T-cell (primary cell): Measurements from ENCODE around the gene KRT6B. TPM values are rescaled to one million over a fixed set of nuclear protein-coding genes. Genes with fewer than 3 reads are reported as not detected.

ENCODE experiments used
- ATAC-seq, 4 experiments: fragments of 200-7000 bp in 3 of 4; fragments of 150-1000 bp in 1 of 4; cut with Tn5 transposase; replicated peaks in 1 of 4; 1 replicate in 3 of 4; 2 replicates in 1 of 4; pipeline ENCODE4 v1.10.0; 2021; ENCODE audit warnings: moderate library complexity in 3 of 4, mild to moderate bottlenecking in 2 of 4, moderate number of reproducible peaks in 1 of 4
- CTCF ChIA-PET, 2 donors: fragments of 300-600 bp; sonication (Branson Sonifier 250); formaldehyde crosslinking; loops; one replicate each; lab custom pipeline; 2022; ENCODE audit warnings: antibody characterized with exemption in 2 of 2; lab: Charles Lee
- POLR2A ChIA-PET, 2 donors: fragments of 300-600 bp; sonication (Branson Sonifier 250); formaldehyde crosslinking; loops; one replicate each; lab custom pipeline; 2022; ENCODE audit warnings: antibody characterized with exemption in 2 of 2; lab: Charles Lee
- DNase-seq, 35 experiments: peaks; one replicate each; pipeline versions ENCODE4 v3.0.0 to v3.0.0-alpha.2; 2013 to 2023
- H3K27ac ChIP-seq: one replicate; pipeline ENCODE4 v1.5.1; 2013; ENCODE audit warnings: low read length
- H3K27me3 ChIP-seq, 2 experiments: replicated peaks in 1 of 2; 1 replicate in 1 of 2; 2 replicates in 1 of 2; pipeline versions ENCODE4 v1.6.1 to v1.7.0; 2013; ENCODE audit warnings: low read length in 1 of 2, mixed read lengths in 1 of 2; ENCODE audit not compliant: control insufficient read depth in 2 of 2, insufficient read depth in 2 of 2; ENCODE audit errors: extremely low read depth in 1 of 2
- H3K36me3 ChIP-seq, 2 donors: 1 replicate in 1 of 2; 2 replicates in 1 of 2; pipeline versions ENCODE4 v1.6.1 to v1.7.0; 2013; ENCODE audit warnings: low read length in 1 of 2; ENCODE audit not compliant: control insufficient read depth in 2 of 2, insufficient read depth in 1 of 2; ENCODE audit errors: extremely low read depth in 1 of 2
- H3K4me1 ChIP-seq, 2 experiments: 1 replicate in 1 of 2; 2 replicates in 1 of 2; pipeline versions ENCODE4 v1.6.1 to v1.7.0; 2013; ENCODE audit warnings: low read length in 2 of 2, mixed read lengths in 1 of 2; ENCODE audit not compliant: insufficient read depth in 2 of 2, control insufficient read depth in 1 of 2; ENCODE audit errors: extremely low read depth in 1 of 2
- H3K4me3 ChIP-seq, 2 donors: 1 replicate in 1 of 2; 2 replicates in 1 of 2; pipeline versions ENCODE4 v1.5.1 to v1.7.0; 2013; ENCODE audit warnings: mild to moderate bottlenecking in 2 of 2, low read length in 1 of 2, moderate library complexity in 1 of 2; ENCODE audit not compliant: control insufficient read depth in 1 of 2; ENCODE audit errors: extremely low read depth in 1 of 2
- H3K9me3 ChIP-seq: 2 replicates; pipeline ENCODE4 v1.7.0; 2013
- H3K27ac Mint-ChIP-seq, 2 donors: one replicate each; pipeline ENCODE4 v1.8.0; 2020 to 2021; ENCODE audit warnings: mild to moderate bottlenecking in 2 of 2, mixed read lengths in 2 of 2
- H3K27me3 Mint-ChIP-seq, 2 donors: one replicate each; pipeline ENCODE4 v1.8.0; 2021 to 2022; ENCODE audit warnings: mixed read lengths in 2 of 2
- H3K36me3 Mint-ChIP-seq: one replicate; pipeline ENCODE4 v1.8.0; 2021; ENCODE audit warnings: mixed read lengths
- H3K4me1 Mint-ChIP-seq, 3 donors: one replicate each; pipeline ENCODE4 v1.8.0; 2020 to 2022; ENCODE audit warnings: mixed read lengths in 3 of 3, mild to moderate bottlenecking in 1 of 3
- H3K4me3 Mint-ChIP-seq, 3 donors: one replicate each; pipeline ENCODE4 v1.8.0; 2020 to 2022; ENCODE audit warnings: mild to moderate bottlenecking in 3 of 3, mixed read lengths in 3 of 3, moderate library complexity in 3 of 3
- H3K9me3 Mint-ChIP-seq, 3 donors: one replicate each; pipeline ENCODE4 v1.8.0; 2020 to 2022; ENCODE audit warnings: mixed read lengths in 3 of 3
- WGBS: methylation state at CpG from one replicate; pipeline ENCODE4 v1.1.5; 2013; ENCODE audit warnings: missing lambda C conversion rate; ENCODE audit not compliant: insufficient coverage; 5-methylcytosine and 5-hydroxymethylcytosine counted together
- total RNA-seq, 35 experiments: library from RNA in 6 of 35; stranded (reverse) in 6 of 35; fragments of 120-200 nt in 1 of 35; gene quantifications; one replicate each; pipeline versions ENCODE4 v1.2.1 to v1.2.4 and lab custom pipeline; 2013 to 2026

The KRT6B gene
- total RNA-seq, 5 donors from 2014 or later (not counting 1 experiment from before 2014, with no cell fraction given), result not detected

- Histone ChIP-seq H3K27me3 (peaks cover 0 to 40% of the 10 kb centered on the region in 2 experiments), H3K36me3 (no peaks in the 10 kb centered on the region), H3K4me1 (no peaks in the 10 kb centered on the region), H3K27ac (no peak overlapping the region), H3K4me3 (no peak overlapping the region), H3K9me3 (no peaks in the 10 kb centered on the region)
- Mint-ChIP-seq H3K4me3 (no peak overlapping the region), H3K27ac (no peak overlapping the region), H3K27me3 (peaks cover 32 to 49% of the 10 kb centered on the region in 2 donors), H3K4me1 (no peaks in the 10 kb centered on the region), H3K36me3 (no peaks in the 10 kb centered on the region), H3K9me3 (no peaks in the 10 kb centered on the region)
- no CpG with 5 or more reads among the region's 1 CpG for WGBS
- POLR2A ChIA-PET, result no interaction called here
- ATAC-seq, result no peak
- CTCF ChIA-PET, result no interaction called here
- DNase-seq, result no peak
Measured at GRCh38 chr12:52427083-52427482, 24.9 kb downstream of the KRT6B start.

DNA sequence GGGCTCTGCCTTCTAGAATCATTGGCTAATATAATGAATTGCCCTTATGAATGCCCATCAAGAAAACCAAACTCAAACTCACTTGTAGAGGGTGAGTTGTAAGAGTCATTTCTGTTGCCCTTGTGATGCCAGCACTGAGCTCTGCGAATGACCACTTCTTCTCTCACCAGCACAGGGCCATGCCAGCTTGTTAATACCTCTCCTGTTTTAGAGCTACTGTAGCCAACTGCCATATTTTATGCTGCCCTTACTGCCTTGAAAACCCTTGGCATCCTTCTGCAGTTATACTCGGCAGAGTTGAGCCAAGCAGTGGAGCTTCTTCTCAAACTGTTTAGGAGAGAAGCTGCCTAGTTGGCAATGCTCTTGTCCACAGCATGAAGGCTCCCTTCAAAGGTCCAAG is 25.9 kb downstream of the KRT6B start:
- peaks cover 0 to 46% of the 10 kb centered on the region in 2 experiments for H3K27me3 ChIP-seq

DNA sequence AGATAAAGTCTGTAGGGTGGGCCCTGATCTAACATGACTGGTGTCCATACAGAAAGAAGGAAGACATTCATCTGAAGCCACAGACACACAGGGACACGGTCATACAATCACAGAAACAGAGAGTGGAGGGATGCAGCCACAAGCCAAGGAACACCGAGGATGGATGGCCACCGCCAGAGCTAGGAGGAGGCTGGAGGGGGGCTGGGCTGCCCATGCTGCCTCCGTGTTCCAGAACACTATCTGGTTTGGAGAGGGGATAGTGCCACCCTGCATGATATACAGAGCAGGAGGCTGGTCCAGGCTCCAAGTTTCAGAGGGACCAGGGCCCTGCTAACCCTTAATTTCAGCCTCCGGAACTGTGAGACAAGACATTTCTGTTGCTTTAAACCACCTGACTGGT is 26.5 kb downstream of the KRT6B start:
- no peaks in the 10 kb centered on the region for H3K4me1 Mint-ChIP-seq
- Histone ChIP-seq H3K9me3 (no peaks in the 10 kb centered on the region), H3K27ac (no peak overlapping the region), H3K27me3 (peaks cover 0 to 45% of the 10 kb centered on the region in 2 experiments), H3K4me1 (no peaks in the 10 kb centered on the region), H3K36me3 (no peaks in the 10 kb centered on the region), H3K4me3 (no peak overlapping the region)
- H3K9me3 Mint-ChIP-seq, result no peaks in the 10 kb centered on the region
- H3K36me3 Mint-ChIP-seq, result no peaks in the 10 kb centered on the region
- ChIA-PET POLR2A (no interaction called here), CTCF (no interaction called here)
- no peak for ATAC-seq
- H3K27ac Mint-ChIP-seq, result no peak overlapping the region
- peaks cover 33 to 39% of the 10 kb centered on the region in 2 donors for H3K27me3 Mint-ChIP-seq
- DNase-seq, result no peak
- WGBS, result 70% methylated on average over 5 of the region's 5 CpGs
- H3K4me3 Mint-ChIP-seq, result no peak overlapping the region

More for the DNA sequence above, 25.9 kb downstream of the KRT6B start:
- H3K36me3 ChIP-seq, result no peaks in the 10 kb centered on the region
- Mint-ChIP-seq H3K36me3 (no peaks in the 10 kb centered on the region), H3K4me1 (no peaks in the 10 kb centered on the region), H3K27ac (no peak overlapping the region), H3K4me3 (no peak overlapping the region), H3K27me3 (peaks cover 38 to 44% of the 10 kb centered on the region in 2 donors), H3K9me3 (no peaks in the 10 kb centered on the region)
- 86% methylated on average over 2 of the region's 2 CpGs for WGBS
- H3K4me3 ChIP-seq, result no peak overlapping the region
- POLR2A ChIA-PET, result no interaction called here
- H3K9me3 ChIP-seq, result no peaks in the 10 kb centered on the region
- no peaks in the 10 kb centered on the region for H3K4me1 ChIP-seq
- ATAC-seq (no peak), DNase-seq (no peak)
- CTCF ChIA-PET, result no interaction called here
- no peak overlapping the region for H3K27ac ChIP-seq

GRCh38 chr12:52423661-52424500 is 28.1 kb downstream of the KRT6B start:
- peaks cover 23 to 27% of the 10 kb centered on the region in 2 donors for H3K27me3 Mint-ChIP-seq
- H3K4me3 Mint-ChIP-seq, result no peak overlapping the region
- H3K9me3 ChIP-seq, result no peaks in the 10 kb centered on the region
- ATAC-seq (no peak), DNase-seq (no peak)
- H3K4me1 ChIP-seq, result no peaks in the 10 kb centered on the region
- no peaks in the 10 kb centered on the region for H3K9me3 Mint-ChIP-seq
- H3K36me3 Mint-ChIP-seq, result no peaks in the 10 kb centered on the region
- peaks cover 0 to 43% of the 10 kb centered on the region in 2 experiments for H3K27me3 ChIP-seq
- ChIA-PET CTCF (no interaction called here), POLR2A (no interaction called here)
- no peak overlapping the region for H3K27ac ChIP-seq
- 65% methylated on average over 6 of the region's 11 CpGs for WGBS
- no peaks in the 10 kb centered on the region for H3K4me1 Mint-ChIP-seq
- no peak overlapping the region for H3K4me3 ChIP-seq
- no peak overlapping the region for H3K27ac Mint-ChIP-seq
- H3K36me3 ChIP-seq, result no peaks in the 10 kb centered on the region

DNA sequence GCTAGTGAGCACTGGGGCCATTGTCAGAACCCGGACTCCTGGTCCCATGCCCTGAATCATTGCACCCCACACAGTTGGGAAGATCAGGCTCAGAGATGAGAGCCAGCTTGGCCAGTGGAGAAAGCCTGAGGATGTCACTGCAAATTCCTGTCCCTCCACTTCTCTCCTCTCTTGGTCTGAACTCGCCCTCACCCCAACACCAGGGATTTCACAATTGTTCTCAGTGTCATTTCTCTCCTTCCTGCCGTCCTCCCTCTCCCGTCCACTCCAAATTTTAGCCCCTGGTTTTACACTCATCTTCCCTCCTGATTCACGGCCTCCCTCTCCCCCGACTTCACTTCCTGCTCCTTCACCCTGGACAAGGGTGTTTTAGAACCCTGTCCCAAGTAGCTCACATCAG is 28.9 kb downstream of the KRT6B start:
- Histone ChIP-seq H3K27me3 (peaks cover 0 to 43% of the 10 kb centered on the region in 2 experiments), H3K9me3 (no peaks in the 10 kb centered on the region), H3K4me3 (no peak overlapping the region), H3K36me3 (no peaks in the 10 kb centered on the region), H3K4me1 (no peaks in the 10 kb centered on the region), H3K27ac (no peak overlapping the region)
- POLR2A ChIA-PET, result no interaction called here
- no peak for DNase-seq
- WGBS, result 68% methylated on average over 6 of the region's 6 CpGs
- ATAC-seq, result no peak
- H3K4me3 Mint-ChIP-seq, result no peak overlapping the region
- peaks cover 19 to 23% of the 10 kb centered on the region in 2 donors for H3K27me3 Mint-ChIP-seq
- CTCF ChIA-PET, result no interaction called here
- no peaks in the 10 kb centered on the region for H3K9me3 Mint-ChIP-seq
- H3K27ac Mint-ChIP-seq, result no peak overlapping the region
- H3K36me3 Mint-ChIP-seq, result no peaks in the 10 kb centered on the region
- no peaks in the 10 kb centered on the region for H3K4me1 Mint-ChIP-seq

GRCh38 chr12:52419656-52420055 is 32.3 kb downstream of the KRT6B start:
- Histone ChIP-seq H3K36me3 (no peaks in the 10 kb centered on the region), H3K4me1 (no peaks in the 10 kb centered on the region), H3K4me3 (no peak overlapping the region), H3K9me3 (no peaks in the 10 kb centered on the region), H3K27ac (no peak overlapping the region), H3K27me3 (peaks cover 0 to 42% of the 10 kb centered on the region in 2 experiments)
- no CpG with 5 or more reads among the region's 1 CpG for WGBS
- ChIA-PET POLR2A (no interaction called here), CTCF (no interaction called here)
- no peak for DNase-seq
- ATAC-seq, result no peak
- no peaks in the 10 kb centered on the region for H3K9me3 Mint-ChIP-seq
- H3K27me3 Mint-ChIP-seq, result peaks cover 17 to 23% of the 10 kb centered on the region in 2 donors
- no peak overlapping the region for H3K27ac Mint-ChIP-seq
- no peaks in the 10 kb centered on the region for H3K4me1 Mint-ChIP-seq
- no peaks in the 10 kb centered on the region for H3K36me3 Mint-ChIP-seq
- no peak overlapping the region for H3K4me3 Mint-ChIP-seq
